HepG2 (cell line): ENCODE results near the gene USH2A. TPM values are rescaled to one million over a fixed set of nuclear protein-coding genes. Genes with fewer than 3 reads are reported as not detected.

Source experiments
- ATAC-seq: fragments of 200-7000 bp; cut with Tn5 transposase; 3 replicates; pipeline ENCODE4 v1.9.1; 2020; ENCODE audit warnings: mild to moderate bottlenecking, moderate library complexity
- BruUV-seq: library from RNA; stranded (reverse); fragments of 400-500 nt; replicated peaks from 2 replicates; lab custom pipeline; 2021; lab: Mats Ljungman, UMichigan
- CTCF ChIA-PET: fragments of 300-600 bp; formaldehyde crosslinking; extraction: SDS; loops from one replicate; lab custom pipeline; 2021; ENCODE audit warnings: low total read pairs, inconsistent platforms, low intra/inter-chr PET ratio; lab: Yijun Ruan, JAX
- POLR2A ChIA-PET: fragments of 350-600 bp; sonication (Branson Sonifier 250); formaldehyde crosslinking; loops from one replicate; lab custom pipeline; 2020; ENCODE audit warnings: antibody characterized with exemption, inconsistent platforms; lab: Yijun Ruan, JAX
- DNase-seq: peaks from one replicate; pipeline ENCODE4 v3.0.0-alpha.2; 2015; ENCODE audit warnings: low spot score
- FAIRE-seq: peaks from 3 replicates; lab custom pipeline; 2011; peaks lifted over from hg19 to GRCh38; lab: Jason Lieb, UNC
- H2AFZ ChIP-seq: one replicate; pipeline ENCODE4 v1.6.1; 2011; ENCODE audit warnings: low read length, inconsistent platforms
- H3K27ac ChIP-seq: fragments of 300-600 bp; 3 replicates; pipeline ENCODE4 v1.8.0; 2011; ENCODE audit warnings: mixed run types, mild to moderate bottlenecking, mixed read lengths, low read length, inconsistent platforms; ENCODE audit not compliant: insufficient read depth; ENCODE audit errors: extremely low read length
- H3K27me3 ChIP-seq, 2 experiments: fragments of 200-600 bp in 1 of 2; 2 replicates in 1 of 2; 3 replicates in 1 of 2; pipeline versions ENCODE4 v1.6.0 to v1.8.0; 2011; ENCODE audit warnings: low read length in 2 of 2, mild to moderate bottlenecking in 2 of 2, moderate library complexity in 2 of 2, inconsistent platforms in 1 of 2; ENCODE audit not compliant: insufficient read depth in 2 of 2, control insufficient read depth in 1 of 2
- H3K36me3 ChIP-seq, 2 experiments: fragments of 200-600 bp in 1 of 2; replicated peaks in 1 of 2; 2 replicates in 1 of 2; 3 replicates in 1 of 2; pipeline versions ENCODE4 v1.5.1 to v1.8.0; 2011; ENCODE audit warnings: low read length in 2 of 2, inconsistent platforms in 1 of 2; ENCODE audit not compliant: insufficient read depth in 2 of 2, control insufficient read depth in 1 of 2
- H3K4me1 ChIP-seq: 2 replicates; pipeline ENCODE4 v1.5.1; 2012; ENCODE audit warnings: low read length, inconsistent platforms; ENCODE audit not compliant: insufficient read depth
- H3K4me2 ChIP-seq: 2 replicates; pipeline ENCODE4 v1.6.0; 2011; ENCODE audit warnings: low read depth, low read length, inconsistent platforms
- H3K4me3 ChIP-seq, 3 experiments: fragments of 200-600 bp in 1 of 3; sonication (generic), shearing (Covaris generic) in 1 of 3; replicated peaks in 1 of 3; 2 replicates each; pipeline ENCODE4 v1.5.1; 2011 to 2016; ENCODE audit warnings: low read length in 3 of 3, inconsistent platforms in 2 of 3, low read depth in 2 of 3, mild to moderate bottlenecking in 2 of 3, control low read depth in 1 of 3, mixed read lengths in 1 of 3; ENCODE audit not compliant: insufficient read depth in 1 of 3
- H3K79me2 ChIP-seq: one replicate; pipeline ENCODE4 v1.6.1; 2011; ENCODE audit warnings: low read length, inconsistent platforms; ENCODE audit not compliant: insufficient read depth
- H3K9ac ChIP-seq: 2 replicates; pipeline ENCODE4 v1.6.0; 2011; ENCODE audit warnings: mild to moderate bottlenecking, low read depth, low read length, inconsistent platforms; ENCODE audit not compliant: insufficient read depth
- H3K9me3 ChIP-seq: 2 replicates; pipeline ENCODE4 v1.5.1; 2012; ENCODE audit warnings: mild to moderate bottlenecking, low read length
- H4K20me1 ChIP-seq: 2 replicates; pipeline ENCODE4 v1.6.0; 2011; ENCODE audit warnings: inconsistent platforms, mild to moderate bottlenecking, low read length, moderate library complexity; ENCODE audit not compliant: insufficient read depth
- AKAP8 ChIP-seq: sonication (generic); formaldehyde crosslinking; IDR thresholded peaks from 2 replicates; pipeline ENCODE4 v1.5.1; 2020; ENCODE audit warnings: mild to moderate bottlenecking, missing genetic modification reagents
- NCOA1 ChIP-seq: sonication (generic); formaldehyde crosslinking; IDR thresholded peaks from 2 replicates; pipeline ENCODE4 v1.9.0; 2021; ENCODE audit warnings: missing genetic modification reagents
- PAF1 ChIP-seq: IDR thresholded peaks from 2 replicates; pipeline ENCODE4 v1.6.1; 2016; ENCODE audit warnings: missing genetic modification reagents, missing compliant biosample characterization
- PLRG1 ChIP-seq: fragments of 450-650 bp; conservative IDR thresholded peaks from 2 replicates; pipeline ENCODE4 v1.6.1; 2016
- POLR2G ChIP-seq: fragments of 200-400 bp; formaldehyde crosslinking; IDR thresholded peaks from 2 replicates; pipeline ENCODE4 v1.6.1; 2018; ENCODE audit warnings: mild to moderate bottlenecking, low read depth, low read length, moderate library complexity
- RORA ChIP-seq: sonication (generic); formaldehyde crosslinking; IDR thresholded peaks from 2 replicates; pipeline ENCODE4 v1.5.0; 2020; ENCODE audit warnings: mild to moderate bottlenecking, missing genetic modification reagents, moderate library complexity
- TEAD2 ChIP-seq: sonication (generic); formaldehyde crosslinking; IDR thresholded peaks from 2 replicates; pipeline ENCODE4 v1.9.0; 2021; ENCODE audit warnings: missing genetic modification reagents
- THAP9 ChIP-seq: sonication (generic); formaldehyde crosslinking; IDR thresholded peaks from 2 replicates; pipeline ENCODE4; 2020; ENCODE audit warnings: missing genetic modification reagents, mild to moderate bottlenecking, borderline replicate concordance
- TIGD3 ChIP-seq: sonication (generic); formaldehyde crosslinking; IDR thresholded peaks from 2 replicates; pipeline ENCODE4 v1.5.1; 2020; ENCODE audit warnings: mild to moderate bottlenecking, missing genetic modification reagents, borderline replicate concordance
- U2AF1 ChIP-seq: fragments of 200-400 bp; formaldehyde crosslinking; optimal IDR thresholded peaks from 2 replicates; pipeline ENCODE3; 2017; ENCODE audit warnings: mild to moderate bottlenecking, low read depth, low read length
- YEATS4 ChIP-seq: sonication (generic); formaldehyde crosslinking; IDR thresholded peaks from 2 replicates; pipeline ENCODE4 v1.4.0; 2020; ENCODE audit warnings: missing genetic modification reagents, borderline replicate concordance
- ZNF484 ChIP-seq: sonication (generic); formaldehyde crosslinking; IDR thresholded peaks from 2 replicates; pipeline ENCODE4 v1.5.1; 2020; ENCODE audit warnings: mild to moderate bottlenecking, low read depth, missing genetic modification reagents, borderline replicate concordance
- ZNF530 ChIP-seq: sonication (generic); formaldehyde crosslinking; IDR thresholded peaks from 2 replicates; pipeline ENCODE4 v1.5.0; 2020; ENCODE audit warnings: low read depth, mild to moderate bottlenecking, missing genetic modification reagents
- ZNF570 ChIP-seq: sonication (generic); formaldehyde crosslinking; IDR thresholded peaks from 2 replicates; pipeline ENCODE4 v1.4.0; 2020; ENCODE audit warnings: mild to moderate bottlenecking, missing genetic modification reagents, borderline replicate concordance
- WGBS: methylation state at CpG from one replicate; pipeline ENCODE4 v1.1.6; 2017; ENCODE audit warnings: low lambda C conversion rate; 5-methylcytosine and 5-hydroxymethylcytosine counted together
- in situ Hi-C: cut with HindIII; loops from 2 replicates; pipeline ENCODE4 v1.10.0; 2017; ENCODE audit warnings: low pct_unique_long_range_greater_than_20kb; ENCODE audit not compliant: extremely low pct_ligation_motif_present
- intact Hi-C: fragments of 100-400 bp; cut with micrococcal nuclease; formaldehyde crosslinking; loops from one replicate; pipeline ENCODE4 v1.10.0; 2022; ENCODE audit not compliant: unreplicated experiment
- polyA plus RNA-seq, 8 experiments: library from polyadenylated mRNA; depleted of rRNA in 3 of 8; stranded (reverse) in 7 of 8; unstranded in 1 of 8; fragments of >200 nt; fragmentation: Illumina TruSeq in 4 of 8; extraction: Trizol in 4 of 8; gene quantifications; 2 replicates each; pipeline versions ENCODE4 v1.2.1 to v1.2.3, GENCODE V29; 2011 to 2016; ENCODE audit warnings: low read depth in 4 of 8, missing spikeins in 1 of 8, mixed read lengths in 1 of 8; ENCODE audit not compliant: insufficient read depth in 1 of 8
- total RNA-seq, 5 experiments: library from RNA; depleted of rRNA; stranded (reverse); fragments of >200 nt; fragmentation: Illumina TruSeq; extraction: Trizol; gene quantifications; 2 replicates each; pipeline ENCODE4 v1.2.3, GENCODE V29; 2016; ENCODE audit warnings: low read depth in 1 of 5

Gene USH2A
- total and polyA plus RNA-seq, 2 of the 13 experiments (the other 11 are each of a cell fraction or from before 2014, with no cell fraction given), result 0.02 TPM; not detected in 1

GRCh38 chr1:216270086-216270773 lies 153.0 kb downstream of the USH2A start (continued):
- no peak for TF ChIP-seq TIGD3

GRCh38 chr1:216261631-216262030 lies 161.6 kb downstream of the USH2A start:
- WGBS, result 0% methylated on average over 1 of the region's 3 CpGs
- Histone ChIP-seq H4K20me1 (no peaks in the 10 kb centered on the region), H3K4me2 (no peak overlapping the region), H3K4me3 (no peak overlapping the region), H3K27ac (no peak overlapping the region), H3K36me3 (no peaks in the 10 kb centered on the region), H2AFZ (no peak overlapping the region), H3K27me3 (no peaks in the 10 kb centered on the region), H3K79me2 (no peaks in the 10 kb centered on the region), H3K4me1 (no peaks in the 10 kb centered on the region), H3K9ac (no peak overlapping the region), H3K9me3 (no peaks in the 10 kb centered on the region)
- BruUV-seq, result no TSS peak
- ChIA-PET CTCF (no interaction called here), POLR2A (no interaction called here)
- DNase-seq, result no peak
- in situ Hi-C loops, result no loop called here
- intact Hi-C loops, result no loop called here
- no peak for ATAC-seq
- FAIRE-seq, result no peak
- TF ChIP-seq AKAP8 (CRISPR knock-in tag) (no peak), POLR2G (no peak), PLRG1 (no peak), YEATS4 (CRISPR knock-in tag) (no peak)
- TF ChIP-seq, all 625 proteins: peak for 0

- POLR2A ChIA-PET, result no interaction called here
- Histone ChIP-seq H3K4me1 (no peaks in the 10 kb centered on the region), H2AFZ (no peak overlapping the region), H3K27ac (no peak overlapping the region), H3K9me3 (no peaks in the 10 kb centered on the region), H3K4me2 (no peak overlapping the region), H3K27me3 (no peaks in the 10 kb centered on the region), H4K20me1 (no peaks in the 10 kb centered on the region), H3K36me3 (no peaks in the 10 kb centered on the region), H3K4me3 (no peak overlapping the region), H3K9ac (no peak overlapping the region), H3K79me2 (no peaks in the 10 kb centered on the region)
- DNase-seq (no peak), ATAC-seq (no peak), FAIRE-seq (no peak)
- intact Hi-C loops, result no loop called here
- BruUV-seq, result no TSS peak
- CTCF ChIA-PET, result no interaction called here
- 0% methylated on average over 1 of the region's 1 CpG for WGBS
- no peak for TF ChIP-seq ZNF530 (CRISPR knock-in tag)
- no peak for TF ChIP-seq TEAD2 (CRISPR knock-in tag)
- TF ChIP-seq NCOA1 (CRISPR knock-in tag), result no peak
- no peak for TF ChIP-seq THAP9 (CRISPR knock-in tag)
- TF ChIP-seq PAF1 (CRISPR knock-in tag), result no peak
- TF ChIP-seq U2AF1, result no peak
- no peak for TF ChIP-seq RORA (CRISPR knock-in tag)
- TF ChIP-seq ZNF570 (CRISPR knock-in tag), result no peak
- no peak for TF ChIP-seq ZNF484 (CRISPR knock-in tag)
- in situ Hi-C loops, result no loop called here
Observed at GRCh38 chr1:216258856-216259255, 164.4 kb downstream of the USH2A start.
